Testis (tissue), 3 donors: Measurements from ENCODE around the gene PARG. TPM values are rescaled to one million over a fixed set of nuclear protein-coding genes. Genes with fewer than 3 reads are reported as not detected.
"Not testable (repeated sequence)": the region's sequence is repeated elsewhere in the genome, so short reads cannot be mapped to it uniquely, and the experiment has no call there.

Experiments used
- DNase-seq: peaks from one replicate; pipeline ENCODE4 v3.0.0-alpha.2; 2019
- H3K27ac ChIP-seq, 2 donors: fragments of 200-600 bp; sonication (generic); one replicate each; pipeline ENCODE4 v1.5.1; 2019
- H3K27me3 ChIP-seq: fragments of 200-600 bp; sonication (generic); one replicate; pipeline ENCODE4 v1.5.1; 2019
- H3K36me3 ChIP-seq: fragments of 200-600 bp; sonication (generic); one replicate; pipeline ENCODE4 v1.5.1; 2017; ENCODE audit warnings: low read depth; ENCODE audit errors: missing control alignments
- H3K4me1 ChIP-seq: fragments of 200-600 bp; sonication (generic); one replicate; pipeline ENCODE4 v1.5.1; 2019
- H3K4me3 ChIP-seq, 2 donors: fragments of 200-600 bp; sonication (generic); one replicate each; pipeline ENCODE4 v1.5.1; 2017 to 2019
- H3K9me3 ChIP-seq: fragments of 200-600 bp; sonication (generic); one replicate; pipeline ENCODE4 v1.5.1; 2017
- POLR2A ChIP-seq: fragments of 450-650 bp; IDR thresholded peaks from one replicate; pipeline ENCODE4 v1.6.1; 2017; ENCODE audit warnings: antibody characterized with exemption, mild to moderate bottlenecking, moderate library complexity
- WGBS, 2 donors: methylation state at CpG; one replicate each; pipeline ENCODE4 v1.1.5; 2018; 5-methylcytosine and 5-hydroxymethylcytosine counted together
- intact Hi-C: fragments of 100-400 bp; cut with DNase I; formaldehyde crosslinking; loops from one replicate; pipeline ENCODE4 v1.15.1; 2023; ENCODE audit warnings: low total_unique reads
- polyA plus RNA-seq: library from polyadenylated mRNA; stranded (reverse); fragments of 350-450 nt; fragmentation: Illumina TruSeq; extraction: RNeasy Lipid Tissue Mini Kit (QIAGEN cat#74804); gene quantifications from one replicate; pipeline ENCODE4 v1.2.3, GENCODE V29; 2014; ENCODE audit warnings: low read depth, low replicate concordance; ENCODE audit not compliant: insufficient read depth
- total RNA-seq, 2 donors: library from RNA; depleted of rRNA; stranded (reverse); fragments of >200 nt; gene quantifications; one replicate each; pipeline ENCODE4 v1.2.3, GENCODE V29; 2016
- TF ChIP-seq, protein P1 (sequence below), 3 experiments: fragments of 450-650 bp in 2 of 3; fragments of 200-600 bp in 1 of 3; sonication (generic) in 1 of 3; IDR thresholded peaks; one replicate each; pipeline ENCODE4 v1.5.1; 2016 to 2019; ENCODE audit warnings: antibody characterized with exemption in 3 of 3, mild to moderate bottlenecking in 2 of 3, moderate library complexity in 1 of 3

PARG gene
- total and polyA plus RNA-seq, 3 donors from 2014 or later = 19.7 to 49.4 (median 39.4) TPM

GRCh38 chr10:49844775-49845595 lies 96.8 kb downstream of the PARG start:
- no peak overlapping the region for H3K27ac ChIP-seq
- WGBS, 2 donors = 82 to 94% methylated on average over 7 of the region's 7 CpGs

DNA sequence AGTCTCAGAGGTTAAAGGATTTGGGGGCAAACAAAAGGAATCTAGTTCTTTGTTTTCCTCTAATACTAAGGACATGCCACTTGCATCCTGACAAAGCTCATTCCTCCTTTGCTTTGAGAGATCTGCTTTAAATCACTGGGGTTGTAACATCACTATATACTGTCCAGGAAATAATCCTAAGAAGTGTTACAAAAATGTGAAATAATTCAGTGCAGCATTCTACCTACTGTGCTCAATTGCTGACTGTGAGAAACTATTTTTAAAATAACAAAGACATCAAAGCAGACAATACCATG lies 99.5 kb downstream of the PARG start:
- H3K4me1 ChIP-seq, H3K36me3 ChIP-seq, DNase-seq, intact Hi-C loops, H3K27ac ChIP-seq, H3K27me3 ChIP-seq, H3K4me3 ChIP-seq, H3K9me3 ChIP-seq: not testable (repeated sequence)

More at GRCh38 chr10:49844775-49845595, 96.8 kb downstream of the PARG start:
- no peak for DNase-seq
- H3K4me1 ChIP-seq = no peaks in the 10 kb centered on the region
- TF ChIP-seq, protein P1, sequence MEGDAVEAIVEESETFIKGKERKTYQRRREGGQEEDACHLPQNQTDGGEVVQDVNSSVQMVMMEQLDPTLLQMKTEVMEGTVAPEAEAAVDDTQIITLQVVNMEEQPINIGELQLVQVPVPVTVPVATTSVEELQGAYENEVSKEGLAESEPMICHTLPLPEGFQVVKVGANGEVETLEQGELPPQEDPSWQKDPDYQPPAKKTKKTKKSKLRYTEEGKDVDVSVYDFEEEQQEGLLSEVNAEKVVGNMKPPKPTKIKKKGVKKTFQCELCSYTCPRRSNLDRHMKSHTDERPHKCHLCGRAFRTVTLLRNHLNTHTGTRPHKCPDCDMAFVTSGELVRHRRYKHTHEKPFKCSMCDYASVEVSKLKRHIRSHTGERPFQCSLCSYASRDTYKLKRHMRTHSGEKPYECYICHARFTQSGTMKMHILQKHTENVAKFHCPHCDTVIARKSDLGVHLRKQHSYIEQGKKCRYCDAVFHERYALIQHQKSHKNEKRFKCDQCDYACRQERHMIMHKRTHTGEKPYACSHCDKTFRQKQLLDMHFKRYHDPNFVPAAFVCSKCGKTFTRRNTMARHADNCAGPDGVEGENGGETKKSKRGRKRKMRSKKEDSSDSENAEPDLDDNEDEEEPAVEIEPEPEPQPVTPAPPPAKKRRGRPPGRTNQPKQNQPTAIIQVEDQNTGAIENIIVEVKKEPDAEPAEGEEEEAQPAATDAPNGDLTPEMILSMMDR (IDR thresholded peaks at IDR 0.05) = no peak
- TF ChIP-seq POLR2A = no peak
- intact Hi-C loops = no loop called here
- no peak overlapping the region for H3K4me3 ChIP-seq
- no peaks in the 10 kb centered on the region for H3K9me3 ChIP-seq
- H3K27me3 ChIP-seq = no peaks in the 10 kb centered on the region
- H3K36me3 ChIP-seq = no peaks in the 10 kb centered on the region

GRCh38 chr10:49841615-49842332 lies 100.1 kb downstream of the PARG start:
- WGBS, 2 donors = 89% methylated on average over 11 of the region's 11 CpGs
- intact Hi-C loops = no loop called here
- Histone ChIP-seq H3K4me1 (no peaks in the 10 kb centered on the region), H3K9me3 (no peaks in the 10 kb centered on the region), H3K36me3 (no peaks in the 10 kb centered on the region), H3K27me3 (no peaks in the 10 kb centered on the region), H3K27ac (no peak overlapping the region), H3K4me3 (no peak overlapping the region)
- TF ChIP-seq POLR2A = no peak
- TF ChIP-seq, protein P1 (IDR thresholded peaks at IDR 0.05) = no peak
- DNase-seq = no peak

GRCh38 chr10:49837685-49838084 lies 104.1 kb downstream of the PARG start:
- no peaks in the 10 kb centered on the region for H3K4me1 ChIP-seq
- no peak overlapping the region for H3K27ac ChIP-seq
- intact Hi-C loops = no loop called here
- no peak for TF ChIP-seq POLR2A
- TF ChIP-seq, protein P1 (IDR thresholded peaks at IDR 0.05) = no peak
- H3K27me3 ChIP-seq = no peaks in the 10 kb centered on the region
- H3K9me3 ChIP-seq = no peaks in the 10 kb centered on the region
- no peak overlapping the region for H3K4me3 ChIP-seq
- 74 to 79% methylated on average over 1 of the region's 1 CpG for WGBS, 2 donors
- no peak for DNase-seq
- no peaks in the 10 kb centered on the region for H3K36me3 ChIP-seq

GRCh38 chr10:49837051-49837478 lies 104.8 kb downstream of the PARG start:
- Histone ChIP-seq H3K27ac (no peak overlapping the region), H3K4me3 (no peak overlapping the region), H3K36me3 (no peaks in the 10 kb centered on the region), H3K9me3 (no peaks in the 10 kb centered on the region), H3K4me1 (no peaks in the 10 kb centered on the region), H3K27me3 (no peaks in the 10 kb centered on the region)
- TF ChIP-seq POLR2A = no peak
- TF ChIP-seq, protein P1 (IDR thresholded peaks at IDR 0.05) = no peak
- WGBS, 2 donors = 80 to 90% methylated on average over 5 of the region's 5 CpGs
- no peak for DNase-seq
- intact Hi-C loops = no loop called here
